OCI-LY7 (cell line): Measurements from ENCODE around the gene FRMPD4. TPM values are rescaled to one million over a fixed set of nuclear protein-coding genes. Genes with fewer than 3 reads are reported as not detected.

Source experiments
- BruUV-seq: library from RNA; stranded (reverse); fragments of 400-500 nt; replicated peaks from 2 replicates; lab custom pipeline; 2021; lab: Mats Ljungman, UMichigan
- CTCF ChIA-PET: fragments of 300-600 bp; sonication (Branson Sonifier 250); formaldehyde crosslinking; loops from one replicate; lab custom pipeline; 2022; ENCODE audit warnings: antibody characterized with exemption; ENCODE audit not compliant: unreplicated experiment; lab: Charles Lee
- POLR2A ChIA-PET: fragments of 300-600 bp; sonication (Branson Sonifier 250); formaldehyde crosslinking; loops from one replicate; lab custom pipeline; 2022; ENCODE audit warnings: antibody characterized with exemption; lab: Charles Lee
- DNase-seq: peaks from one replicate; pipeline ENCODE4 v3.0.0-alpha.2; 2015; ENCODE audit warnings: low spot score
- H2AFZ ChIP-seq: fragments of 200-600 bp; sonication (generic), shearing (Covaris generic); 2 replicates; pipeline ENCODE4 v1.6.1; 2014; ENCODE audit warnings: mild to moderate bottlenecking, antibody characterized with exemption, low read length, moderate library complexity
- H3K27ac ChIP-seq: fragments of 200-600 bp; sonication (generic); 2 replicates; pipeline ENCODE4 v1.5.1; 2014; ENCODE audit warnings: mixed run types, low read depth, mild to moderate bottlenecking, moderate library complexity, low read length, inconsistent platforms; ENCODE audit not compliant: poor library complexity, severe bottlenecking
- H3K36me3 ChIP-seq: fragments of 200-600 bp; sonication (generic); 2 replicates; pipeline ENCODE4 v1.6.1; 2014; ENCODE audit warnings: mild to moderate bottlenecking, antibody characterized with exemption, low read length, moderate library complexity, mixed read lengths; ENCODE audit not compliant: insufficient read depth
- H3K4me1 ChIP-seq: fragments of 200-600 bp; sonication (generic); 2 replicates; pipeline ENCODE4 v1.5.1; 2014; ENCODE audit warnings: mild to moderate bottlenecking, low read length; ENCODE audit not compliant: insufficient read depth, poor library complexity, severe bottlenecking
- H3K4me2 ChIP-seq: fragments of 200-600 bp; sonication (generic); 2 replicates; pipeline ENCODE4 v1.6.1; 2014; ENCODE audit warnings: mild to moderate bottlenecking, low read length
- H3K4me3 ChIP-seq: fragments of 200-600 bp; sonication (generic); 2 replicates; pipeline ENCODE4 v1.5.1; 2014; ENCODE audit warnings: mild to moderate bottlenecking, low read depth, low read length; ENCODE audit not compliant: poor library complexity, severe bottlenecking
- H3K79me2 ChIP-seq: fragments of 200-600 bp; sonication (generic); 2 replicates; pipeline ENCODE4 v1.6.1; 2016; ENCODE audit warnings: low read depth, mild to moderate bottlenecking, low read length, moderate library complexity, mixed read lengths; ENCODE audit not compliant: insufficient read depth
- H3K9me2 ChIP-seq: fragments of 200-600 bp; sonication (generic); 2 replicates; pipeline ENCODE4 v1.6.1; 2016; ENCODE audit warnings: mild to moderate bottlenecking, low read length, mixed read lengths; ENCODE audit not compliant: insufficient read depth
- H3K9me3 ChIP-seq: fragments of 200-600 bp; sonication (generic); 2 replicates; pipeline ENCODE4 v1.6.1; 2014; ENCODE audit warnings: mild to moderate bottlenecking, mixed run types, low read length, mixed read lengths
- H4K20me1 ChIP-seq: fragments of 200-600 bp; sonication (generic); 2 replicates; pipeline ENCODE4 v1.6.1; 2014; ENCODE audit warnings: mild to moderate bottlenecking, antibody characterized with exemption, low read length, moderate library complexity, mixed read lengths; ENCODE audit not compliant: insufficient read depth
- CTCF ChIP-seq: fragments of 200-600 bp; sonication (generic); conservative IDR thresholded peaks from 2 replicates; pipeline ENCODE4 v1.5.1; 2014; ENCODE audit warnings: mild to moderate bottlenecking, antibody characterized with exemption, low read length, moderate library complexity, mixed read lengths
- EZH2phosphoT487 ChIP-seq: fragments of 200-600 bp; sonication (generic); IDR thresholded peaks from 2 replicates; pipeline ENCODE4 v1.6.1; 2018; ENCODE audit warnings: low read depth, borderline replicate concordance, mild to moderate bottlenecking, mixed run types, antibody characterized with exemption, low read length, moderate library complexity, mixed read lengths
- intact Hi-C: fragments of 100-400 bp; cut with micrococcal nuclease; formaldehyde crosslinking; loops from one replicate; pipeline ENCODE4 v1.10.0; 2022; ENCODE audit not compliant: unreplicated experiment
- total RNA-seq, 2 experiments: library from RNA; depleted of rRNA in 1 of 2; stranded (reverse); fragments of >200 nt in 1 of 2; shearing (Covaris generic) in 1 of 2; gene quantifications; 2 replicates each; pipeline ENCODE4 v1.2.3, GENCODE V29; 2014 to 2022

Gene FRMPD4
- total RNA-seq, 2 experiments from 2014 or later: not detected

- Histone ChIP-seq H3K36me3 (no peaks in the 10 kb centered on the region), H2AFZ (no peak overlapping the region), H3K4me3 (no peak overlapping the region), H3K27ac (no peak overlapping the region), H3K4me2 (no peak overlapping the region), H3K4me1 (no peaks in the 10 kb centered on the region), H4K20me1 (no peaks in the 10 kb centered on the region), H3K9me3 (no peaks in the 10 kb centered on the region), H3K79me2 (no peaks in the 10 kb centered on the region), H3K9me2 (no peaks in the 10 kb centered on the region)
- DNase-seq: no peak
- TF ChIP-seq EZH2phosphoT487 (no peak), CTCF (no peak)
- intact Hi-C loops: no loop called here
- POLR2A ChIA-PET: no interaction called here
- CTCF ChIA-PET: no interaction called here
- BruUV-seq: no TSS peak
Measured at GRCh38 chrX:12141511-12141910, 3.2 kb downstream of the FRMPD4 start.

GRCh38 chrX:12142661-12143060, 4.4 kb downstream of the FRMPD4 start:
- H3K4me2 ChIP-seq: no peak overlapping the region
- POLR2A ChIA-PET: no interaction called here
- H3K4me3 ChIP-seq: no peak overlapping the region
- no peak for TF ChIP-seq CTCF
- TF ChIP-seq EZH2phosphoT487: no peak
- no peak overlapping the region for H3K27ac ChIP-seq
- intact Hi-C loops: no loop called here
- no peaks in the 10 kb centered on the region for H3K36me3 ChIP-seq
- no peaks in the 10 kb centered on the region for H4K20me1 ChIP-seq
- no peaks in the 10 kb centered on the region for H3K79me2 ChIP-seq
- no peak for DNase-seq
- H2AFZ ChIP-seq: no peak overlapping the region
- CTCF ChIA-PET: no interaction called here
- no peaks in the 10 kb centered on the region for H3K9me2 ChIP-seq
- no TSS peak for BruUV-seq
- H3K4me1 ChIP-seq: no peaks in the 10 kb centered on the region
- H3K9me3 ChIP-seq: no peaks in the 10 kb centered on the region

- no peak overlapping the region for H3K27ac ChIP-seq
- no TSS peak for BruUV-seq
- H2AFZ ChIP-seq: no peak overlapping the region
- no peak overlapping the region for H3K4me2 ChIP-seq
- no peaks in the 10 kb centered on the region for H3K9me3 ChIP-seq
- H3K9me2 ChIP-seq: no peaks in the 10 kb centered on the region
- H3K79me2 ChIP-seq: no peaks in the 10 kb centered on the region
- no peak overlapping the region for H3K4me3 ChIP-seq
- no peak for DNase-seq
- TF ChIP-seq CTCF (no peak), EZH2phosphoT487 (no peak)
- H3K36me3 ChIP-seq: no peaks in the 10 kb centered on the region
- POLR2A ChIA-PET: no interaction called here
- intact Hi-C loops: no loop called here
- no peaks in the 10 kb centered on the region for H4K20me1 ChIP-seq
- H3K4me1 ChIP-seq: no peaks in the 10 kb centered on the region
- CTCF ChIA-PET: no interaction called here
Measured at GRCh38 chrX:12145402-12145801, 7.1 kb downstream of the FRMPD4 start.
